Measurements from ENCODE around the gene STAG1. TPM values are rescaled to one million over a fixed set of nuclear protein-coding genes. Genes with fewer than 3 reads are reported as not detected.

The STAG1 gene
- total RNA-seq, 1 donor from 2014 or later, result 24.1 TPM

- Mint-ChIP-seq H3K36me3 (ENCODE audit: low read depth, unreplicated experiment) (no peaks in the 10 kb centered on the region), H3K4me1 (ENCODE audit: low read depth, unreplicated experiment) (no peaks in the 10 kb centered on the region), H3K4me3 (ENCODE audit: unreplicated experiment) (no peak overlapping the region), H3K27ac (ENCODE audit: unreplicated experiment) (no peak overlapping the region), H3K27me3 (ENCODE audit: low read depth, unreplicated experiment) (no peaks in the 10 kb centered on the region), H3K9me3 (ENCODE audit: unreplicated experiment) (no peaks in the 10 kb centered on the region)
- H3K27ac ChIP-seq (ENCODE audit: low read depth, low read length), result no peak overlapping the region
- FAIRE-seq (no peak), DNase-seq (ENCODE audit: low read depth) (no peak)
- no peak for TF ChIP-seq EZH2 (IDR thresholded peaks at IDR 0.05; ENCODE audit: insufficient read depth, low read length)
- TF ChIP-seq CTCF (IDR thresholded peaks at IDR 0.05; ENCODE audit: insufficient read depth, low read depth, low read length), result no peak
- H4K20me1 ChIP-seq (ENCODE audit: insufficient read depth, low read length), result no peaks in the 10 kb centered on the region
- no peaks in the 10 kb centered on the region for H3K4me1 ChIP-seq (ENCODE audit: insufficient read depth, low read length)
- H3K9ac ChIP-seq (ENCODE audit: low read length), result no peak overlapping the region
- no peaks in the 10 kb centered on the region for H3K36me3 ChIP-seq (ENCODE audit: insufficient read depth, low read length)
- no peak overlapping the region for H3K4me2 ChIP-seq (ENCODE audit: low read length)
- H3K27me3 ChIP-seq (ENCODE audit: insufficient read depth, low read length), result no peaks in the 10 kb centered on the region
- H2AFZ ChIP-seq (ENCODE audit: low read depth, low read length), result no peak overlapping the region
- H3K9me3 ChIP-seq (ENCODE audit: insufficient read depth, low read depth, low read length), result no peaks in the 10 kb centered on the region
- no peaks in the 10 kb centered on the region for H3K79me2 ChIP-seq (ENCODE audit: insufficient read depth, low read length)
- no peak overlapping the region for H3K4me3 ChIP-seq (ENCODE audit: insufficient read depth, low read depth, low read length)
These were observed 365.1 kb downstream of the STAG1 start for GRCh38 chr3:136387031-136387430.

GRCh38 chr3:136385457-136385856 lies 366.7 kb downstream of the STAG1 start:
- Histone ChIP-seq H3K79me2 (ENCODE audit: insufficient read depth, low read length) (no peaks in the 10 kb centered on the region), H3K27me3 (ENCODE audit: insufficient read depth, low read length) (no peaks in the 10 kb centered on the region), H2AFZ (ENCODE audit: low read depth, low read length) (no peak overlapping the region), H3K9me3 (ENCODE audit: insufficient read depth, low read depth, low read length) (no peaks in the 10 kb centered on the region), H3K4me3 (ENCODE audit: insufficient read depth, low read depth, low read length) (no peak overlapping the region), H4K20me1 (ENCODE audit: insufficient read depth, low read length) (no peaks in the 10 kb centered on the region), H3K9ac (ENCODE audit: low read length) (no peak overlapping the region), H3K27ac (ENCODE audit: low read depth, low read length) (no peak overlapping the region), H3K4me2 (ENCODE audit: low read length) (no peak overlapping the region), H3K4me1 (ENCODE audit: insufficient read depth, low read length) (no peaks in the 10 kb centered on the region), H3K36me3 (ENCODE audit: insufficient read depth, low read length) (no peaks in the 10 kb centered on the region)
- no peak for TF ChIP-seq EZH2 (IDR thresholded peaks at IDR 0.05; ENCODE audit: insufficient read depth, low read length)
- TF ChIP-seq CTCF (IDR thresholded peaks at IDR 0.05; ENCODE audit: insufficient read depth, low read depth, low read length), result no peak
- Mint-ChIP-seq H3K9me3 (ENCODE audit: unreplicated experiment) (no peaks in the 10 kb centered on the region), H3K27ac (ENCODE audit: unreplicated experiment) (no peak overlapping the region), H3K36me3 (ENCODE audit: low read depth, unreplicated experiment) (no peaks in the 10 kb centered on the region), H3K4me1 (ENCODE audit: low read depth, unreplicated experiment) (no peaks in the 10 kb centered on the region), H3K4me3 (ENCODE audit: unreplicated experiment) (no peak overlapping the region), H3K27me3 (ENCODE audit: low read depth, unreplicated experiment) (no peaks in the 10 kb centered on the region)
- no peak for DNase-seq (ENCODE audit: low read depth)
- FAIRE-seq, result no peak

- Histone ChIP-seq H3K4me3 (ENCODE audit: insufficient read depth, low read depth, low read length) (no peak overlapping the region), H3K4me2 (ENCODE audit: low read length) (no peak overlapping the region), H3K4me1 (ENCODE audit: insufficient read depth, low read length) (no peaks in the 10 kb centered on the region), H3K27ac (ENCODE audit: low read depth, low read length) (no peak overlapping the region), H3K27me3 (ENCODE audit: insufficient read depth, low read length) (no peaks in the 10 kb centered on the region), H2AFZ (ENCODE audit: low read depth, low read length) (no peak overlapping the region), H3K36me3 (ENCODE audit: insufficient read depth, low read length) (no peaks in the 10 kb centered on the region), H3K9me3 (ENCODE audit: insufficient read depth, low read depth, low read length) (no peaks in the 10 kb centered on the region), H3K79me2 (ENCODE audit: insufficient read depth, low read length) (no peaks in the 10 kb centered on the region), H3K9ac (ENCODE audit: low read length) (no peak overlapping the region), H4K20me1 (ENCODE audit: insufficient read depth, low read length) (no peaks in the 10 kb centered on the region)
- H3K4me1 Mint-ChIP-seq (ENCODE audit: low read depth, unreplicated experiment), result no peaks in the 10 kb centered on the region
- FAIRE-seq (no peak), DNase-seq (ENCODE audit: low read depth) (no peak)
- H3K4me3 Mint-ChIP-seq (ENCODE audit: unreplicated experiment), result no peak overlapping the region
- TF ChIP-seq CTCF (IDR thresholded peaks at IDR 0.05; ENCODE audit: insufficient read depth, low read depth, low read length), result no peak
- TF ChIP-seq EZH2 (IDR thresholded peaks at IDR 0.05; ENCODE audit: insufficient read depth, low read length), result no peak
- H3K27ac Mint-ChIP-seq (ENCODE audit: unreplicated experiment), result no peak overlapping the region
- no peaks in the 10 kb centered on the region for H3K27me3 Mint-ChIP-seq (ENCODE audit: low read depth, unreplicated experiment)
- no peaks in the 10 kb centered on the region for H3K9me3 Mint-ChIP-seq (ENCODE audit: unreplicated experiment)
- peaks cover 2% of the 10 kb centered on the region for H3K36me3 Mint-ChIP-seq (ENCODE audit: low read depth, unreplicated experiment)
These were observed 371.1 kb downstream of the STAG1 start for GRCh38 chr3:136381051-136381450.

All from astrocyte (in vitro differentiated cells and primary cell).